DMS79 treated with DMSO at 0.1 percent for 48 hours (cell line): Measurements from ENCODE around the gene PER3.

ENCODE experiments used
- DNase-seq: peaks from one replicate; lab custom pipeline; 2025; lab: John Stamatoyannopoulos, UW

The PER3 gene

DNA sequence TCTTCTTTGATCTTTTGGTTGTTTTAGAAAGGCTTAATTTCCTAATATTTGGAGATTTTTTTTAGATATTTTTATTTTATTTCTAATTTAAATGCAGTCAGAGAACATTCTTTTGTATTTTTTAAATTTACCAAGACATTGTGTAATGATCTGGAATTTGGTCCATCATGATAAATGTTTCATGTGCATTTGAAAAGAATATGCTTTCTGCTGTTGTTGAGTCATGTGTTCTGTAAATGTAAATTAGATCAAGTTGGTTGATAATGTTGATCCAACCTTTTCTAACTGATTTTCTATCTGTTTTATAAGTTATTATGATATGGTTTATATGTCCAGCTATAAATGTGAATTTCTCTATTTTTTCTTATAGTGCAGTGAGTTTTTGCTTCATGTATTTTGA lies 48.9 kb downstream of the PER3 start:
- no peak for DNase-seq

- DNase-seq, result no peak
These were observed 54.6 kb downstream of the PER3 start for GRCh38 chr1:7838714-7839113.

- no peak for DNase-seq
These were observed 55.4 kb downstream of the PER3 start for GRCh38 chr1:7839526-7839925.

DNA sequence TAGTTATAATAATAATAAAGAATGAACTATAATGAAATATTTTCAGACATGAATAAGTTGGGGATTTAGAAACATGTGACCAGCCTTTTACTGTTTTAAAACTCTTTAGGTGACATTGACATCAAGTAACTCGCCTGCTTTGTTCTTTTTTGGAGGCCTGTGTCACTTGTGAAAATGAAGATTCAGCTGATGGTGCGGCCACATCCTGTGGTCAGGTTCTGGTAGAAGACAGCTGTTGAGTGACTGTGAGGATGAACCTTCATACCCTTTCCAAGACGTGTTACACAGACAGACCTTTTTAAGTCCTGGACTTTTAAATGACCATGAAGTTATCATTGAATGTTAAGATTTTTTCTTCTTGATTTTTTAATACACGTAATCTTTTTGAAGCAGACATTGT lies 58.4 kb downstream of the PER3 start:
- DNase-seq, result no peak

GRCh38 chr1:7845761-7846160 lies 61.7 kb downstream of the PER3 start:
- DNase-seq, result no peak

DNA sequence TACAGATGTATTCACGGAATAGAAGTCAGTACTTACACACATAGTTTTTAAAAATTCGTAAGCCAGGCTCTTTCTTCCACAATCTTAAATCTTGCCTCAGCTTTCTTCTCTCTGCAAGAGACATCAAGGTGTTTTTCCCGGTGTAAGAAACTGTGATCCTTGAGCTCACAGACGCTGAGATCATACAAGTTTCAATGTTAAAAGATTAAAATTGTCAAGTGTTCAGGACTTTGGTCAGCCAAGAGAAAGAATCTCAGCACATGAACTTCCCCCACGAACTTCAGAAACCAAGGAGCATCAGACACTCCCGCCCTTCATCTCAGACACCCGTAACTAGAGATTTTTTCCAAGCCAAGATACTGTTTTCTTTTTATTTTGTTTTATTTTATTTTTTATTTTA lies 62.6 kb downstream of the PER3 start:
- DNase-seq, result no peak

DNA sequence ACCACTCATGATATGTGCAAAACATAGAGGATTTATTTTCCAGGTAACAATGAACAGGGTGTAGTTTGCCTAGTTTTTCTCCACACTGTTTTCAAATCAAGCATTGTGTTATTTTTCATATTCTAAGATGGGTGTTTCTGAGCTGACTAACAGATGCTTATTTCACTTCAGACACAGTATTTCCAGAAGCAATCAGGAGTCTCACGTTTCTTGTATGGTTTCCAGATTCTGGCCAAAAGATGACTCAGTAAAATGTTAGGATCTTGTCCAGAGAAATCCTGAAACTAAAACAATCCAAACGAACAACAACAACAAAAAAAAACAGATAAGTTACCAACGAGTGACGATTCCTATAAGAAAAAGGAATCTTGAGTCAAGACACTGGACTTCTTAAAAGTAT lies 63.5 kb downstream of the PER3 start:
- no peak for DNase-seq

GRCh38 chr1:7850786-7851185 lies 66.7 kb downstream of the PER3 start:
- DNase-seq, result no peak

GRCh38 chr1:7852804-7853683 lies 69.0 kb downstream of the PER3 start, which contains the start of gene UTS2:
TSS of gene UTS2 (minus strand) at chr1:7853065. CDS start at chr1:7853003, 62 bp downstream.
- DNase-seq, result no peak

- no peak for DNase-seq
These were observed 69.6 kb downstream of the PER3 start for GRCh38 chr1:7853684-7854026.

DNA sequence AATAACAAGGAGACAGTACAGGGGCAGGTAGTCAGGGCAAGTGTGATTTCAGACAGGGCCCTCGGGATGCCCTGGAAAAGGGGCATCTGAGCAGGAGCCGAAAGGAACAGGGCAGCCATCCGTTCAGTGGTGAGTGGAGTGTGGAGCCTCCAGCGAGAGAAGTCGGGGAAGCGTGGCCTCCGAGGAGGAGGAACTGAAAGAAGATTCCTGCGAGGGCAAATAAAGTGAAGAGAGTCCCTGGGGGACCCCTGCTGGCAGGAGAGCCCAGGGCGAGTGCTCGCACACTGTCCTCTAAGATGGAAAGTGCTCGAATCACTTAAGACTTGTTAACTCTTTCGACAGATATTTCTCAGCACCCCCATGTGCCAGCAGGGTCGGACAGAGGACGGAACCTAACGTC lies 72.3 kb downstream of the PER3 start:
- peak; percentile 13 for DNase-seq

DNA sequence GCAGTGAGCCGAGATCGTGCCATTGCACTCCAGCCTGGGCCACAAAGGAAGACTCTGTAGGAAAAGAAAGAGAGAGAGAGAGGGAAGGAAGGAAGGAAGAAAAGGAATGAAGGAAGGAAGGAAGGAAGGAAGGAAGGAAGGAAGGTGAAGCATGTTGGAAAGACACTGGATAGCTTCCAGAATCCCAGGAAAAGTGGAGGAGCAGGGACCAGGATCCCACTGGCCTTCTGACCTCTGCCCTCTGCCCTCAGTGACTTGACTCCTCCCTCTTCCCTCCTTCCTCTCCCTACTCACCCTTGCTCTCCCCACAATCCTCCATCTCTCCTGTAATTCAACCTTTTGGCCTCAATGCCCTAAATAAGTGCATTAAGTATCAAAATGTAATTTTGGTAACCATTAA lies 72.9 kb downstream of the PER3 start:
- no peak for DNase-seq

DNA sequence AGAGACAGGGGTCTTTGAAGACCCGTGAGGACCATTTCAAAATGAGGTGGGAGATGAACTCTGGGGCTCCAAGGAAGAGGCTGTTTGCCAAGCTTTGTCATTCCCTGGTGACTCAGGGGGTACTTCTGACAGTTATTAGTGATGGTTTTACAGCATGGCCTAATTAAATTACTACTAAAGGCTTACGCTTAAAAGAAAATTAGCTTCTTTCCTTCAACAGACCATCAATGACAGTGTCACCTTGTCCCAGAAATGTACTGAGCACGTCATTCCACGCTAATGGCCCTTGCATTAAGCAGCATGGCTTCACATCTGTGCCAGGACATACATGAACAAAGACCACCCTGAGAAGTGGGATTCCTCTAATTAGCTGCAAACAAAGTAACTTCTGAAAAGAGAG lies 73.9 kb downstream of the PER3 start:
- no peak for DNase-seq

- no peak for DNase-seq
These were observed 75.3 kb downstream of the PER3 start for GRCh38 chr1:7859406-7859805.

DNA sequence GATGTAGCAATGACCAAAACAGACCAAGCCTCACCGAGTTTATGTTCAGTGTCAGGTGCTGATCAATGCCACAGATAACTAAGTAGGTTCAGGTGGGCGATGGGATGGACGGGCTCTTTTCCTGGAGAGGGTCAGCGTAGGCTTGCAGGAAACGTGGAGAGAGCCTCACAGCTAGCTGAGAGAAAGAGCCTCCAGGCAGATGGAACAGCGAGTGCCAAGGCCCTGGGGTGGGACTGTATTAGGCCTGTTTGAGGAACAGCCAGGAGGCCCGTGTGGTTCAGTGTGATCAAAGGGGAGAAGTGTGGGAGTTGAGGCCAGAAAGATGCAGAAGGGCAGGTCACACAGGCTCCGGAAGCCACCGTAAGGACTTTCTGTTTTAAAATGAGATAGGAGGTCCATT lies 76.0 kb downstream of the PER3 start:
- no peak for DNase-seq

GRCh38 chr1:7861452-7861851 lies 77.4 kb downstream of the PER3 start:
- DNase-seq, result no peak

DNA sequence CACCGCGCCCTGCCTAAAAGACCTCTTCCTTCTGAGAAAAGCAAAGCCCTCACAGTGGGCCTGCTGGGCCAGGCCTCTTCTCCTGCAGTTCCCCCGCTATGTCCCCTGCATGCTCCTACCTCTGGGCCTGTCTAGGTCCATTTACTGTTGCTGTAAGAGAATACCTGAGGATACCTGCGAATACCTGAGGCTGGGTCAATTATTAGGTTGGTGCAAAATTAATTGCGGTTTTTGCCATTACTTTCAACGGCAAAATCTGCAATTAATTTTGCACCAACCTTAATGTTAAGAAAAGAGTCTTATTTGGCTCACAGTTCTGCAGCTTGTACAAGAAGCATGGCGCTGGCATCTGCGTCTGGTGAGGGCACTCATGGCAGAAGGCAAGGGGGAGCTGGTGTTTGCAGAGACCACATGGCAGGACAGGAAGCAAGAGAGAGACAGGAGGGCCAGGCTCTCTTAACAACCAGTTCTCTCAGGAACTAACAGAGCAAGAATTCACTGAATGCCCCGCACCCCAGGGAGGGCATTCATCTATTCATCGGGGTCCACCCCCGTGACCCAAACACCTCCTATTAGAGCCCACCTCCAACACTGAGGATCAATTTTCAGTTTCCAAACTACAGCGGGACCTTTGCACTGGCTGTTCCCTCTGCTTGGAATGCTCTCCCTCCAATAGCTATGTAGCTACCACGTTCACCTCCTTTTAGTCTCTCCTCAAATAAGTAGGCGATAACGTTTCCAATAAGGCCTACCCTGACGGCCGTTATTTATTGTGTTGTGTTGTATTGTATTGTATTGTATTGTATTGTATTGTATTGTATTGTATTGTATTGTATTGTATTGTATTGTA lies 78.3 kb downstream of the PER3 start:
- no peak for DNase-seq

- DNase-seq, result no peak
These were observed 79.8 kb downstream of the PER3 start for GRCh38 chr1:7863756-7864328.

GRCh38 chr1:7865978-7866377 lies 81.9 kb downstream of the PER3 start:
- no peak for DNase-seq

DNA sequence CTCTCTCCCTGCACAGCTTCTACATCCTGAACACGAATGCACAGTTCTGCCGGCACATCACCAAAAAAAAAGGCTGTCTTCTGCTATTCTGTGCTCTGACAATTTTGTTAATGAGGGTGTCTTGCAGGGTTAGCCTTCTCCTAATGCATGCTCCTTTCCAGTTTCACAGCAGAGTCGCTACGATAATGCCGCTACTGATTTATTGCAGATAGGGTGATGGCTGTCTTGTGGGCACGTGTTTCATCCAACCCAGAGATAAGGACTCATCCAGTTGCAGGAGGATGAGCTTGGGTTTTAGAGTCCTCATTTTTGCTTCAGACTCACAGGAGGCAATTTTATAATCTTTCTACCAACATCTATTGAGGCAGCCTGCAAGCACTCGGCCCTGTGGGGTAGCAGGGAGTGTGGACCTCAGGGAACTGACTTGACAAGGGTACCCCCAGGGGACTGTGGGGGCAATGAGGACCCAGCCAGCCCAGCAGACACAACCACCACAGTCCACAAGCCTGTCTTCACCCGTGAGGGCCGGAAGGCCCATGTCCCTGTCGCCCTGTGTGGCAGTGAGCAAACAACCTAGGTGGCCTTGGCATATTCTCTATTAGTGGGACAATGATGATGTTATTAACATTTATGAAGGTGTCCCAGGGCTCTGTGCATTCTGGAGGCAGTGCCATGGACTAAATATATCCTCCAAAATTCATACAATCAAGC lies 84.1 kb downstream of the PER3 start:
- DNase-seq, result no peak

DNA sequence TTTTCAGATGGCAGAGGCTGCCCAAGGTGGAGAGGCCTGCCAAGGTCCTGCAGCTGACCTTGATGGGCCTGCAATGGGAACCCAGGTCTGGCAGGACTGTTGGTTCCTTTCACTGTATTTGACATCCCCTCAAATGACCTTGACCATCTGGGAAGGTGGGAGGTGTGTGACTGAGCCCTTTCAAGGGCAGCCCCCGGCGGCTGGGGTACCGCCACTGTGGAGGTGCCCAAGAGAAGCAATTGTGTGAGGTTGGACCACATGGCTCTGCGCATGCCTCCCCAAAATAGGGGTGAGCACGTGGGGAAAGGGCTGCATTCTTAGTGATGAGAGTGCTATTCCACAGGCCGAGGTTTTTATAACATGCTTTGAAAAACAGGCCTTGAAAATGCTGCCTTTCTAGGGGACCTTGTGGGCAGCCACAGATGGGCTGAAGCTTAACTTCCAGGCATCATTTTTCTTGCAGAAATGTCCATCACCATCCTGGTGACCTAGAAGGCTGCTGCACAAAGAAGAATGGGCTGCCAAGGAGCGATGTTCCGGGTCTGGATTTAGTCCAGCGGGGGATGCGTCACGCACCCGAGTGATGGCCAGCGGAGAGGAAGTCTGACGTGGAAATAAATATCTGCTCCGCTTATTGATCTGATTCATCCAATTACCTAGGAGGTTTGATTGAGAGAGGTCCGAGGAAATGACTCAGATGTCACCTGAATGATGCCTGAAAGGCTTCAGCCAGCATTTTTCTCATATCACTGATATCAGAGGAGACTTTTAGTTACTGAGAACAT lies 85.2 kb downstream of the PER3 start:
- no peak for DNase-seq
